Neural progenitor cell (in vitro differentiated cells): ENCODE results near the gene OR2T2.
"Not testable (repeated sequence)": the region's sequence is repeated elsewhere in the genome, so short reads cannot be mapped to it uniquely, and the experiment has no call there.

Experiments
- CTCF ChIP-seq: fragments of 200-600 bp; sonication (generic); IDR thresholded peaks from 2 replicates; pipeline ENCODE4 v1.5.1; 2017; ENCODE audit warnings: antibody characterized with exemption, mild to moderate bottlenecking
- EZH2 ChIP-seq: fragments of 200-600 bp; sonication (generic); IDR thresholded peaks from 2 replicates; pipeline ENCODE4 v1.6.1; 2017; ENCODE audit warnings: antibody characterized with exemption, mild to moderate bottlenecking, moderate library complexity
- EZH2phosphoT487 ChIP-seq: fragments of 200-600 bp; sonication (generic); IDR thresholded peaks from 2 replicates; pipeline ENCODE4 v1.6.1; 2017; ENCODE audit warnings: antibody characterized with exemption

DNA sequence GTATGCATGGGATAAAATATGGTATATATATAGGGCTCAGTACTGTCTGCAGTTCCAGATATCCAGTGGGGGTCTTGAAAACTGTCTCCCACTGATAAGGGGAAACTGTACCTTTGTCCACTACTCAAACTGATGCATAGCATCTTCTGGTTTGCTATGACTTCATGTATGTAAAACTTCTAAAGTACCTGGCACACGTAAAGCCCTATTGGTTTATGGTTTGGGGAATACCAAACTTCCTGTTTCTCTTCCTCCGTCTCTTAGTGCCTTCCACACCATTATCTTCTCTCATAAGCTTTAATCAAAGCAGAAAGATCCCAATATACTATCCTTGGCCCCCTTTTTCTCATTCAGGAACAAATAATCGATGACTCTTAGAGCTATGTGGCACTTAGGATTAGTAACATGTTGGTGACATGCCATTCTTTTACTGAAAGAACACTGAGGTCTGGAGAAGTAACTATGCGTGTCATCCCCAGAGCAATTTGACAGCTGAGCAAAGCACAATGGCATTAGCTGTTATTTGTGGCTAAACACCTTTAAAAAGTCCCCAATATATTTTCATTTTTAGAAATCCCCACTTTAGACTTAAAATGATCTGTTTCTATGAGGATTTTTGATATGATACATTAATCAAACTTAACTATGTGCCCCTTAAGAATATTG is 3.1 kb downstream of the OR2T2 start:
- TF ChIP-seq CTCF, EZH2phosphoT487, EZH2: not testable (repeated sequence)
